ENCODE measurements around the gene C5orf47. TPM values are rescaled to one million over a fixed set of nuclear protein-coding genes. Genes with fewer than 3 reads are reported as not detected.

Gene C5orf47
- total RNA-seq, 1 donor from 2014 or later = not detected

- TF ChIP-seq CTCF (IDR thresholded peaks at IDR 0.05) = no peak
- DNase-seq (ENCODE audit: low spot score) = no peak
- Mint-ChIP-seq H3K27ac (ENCODE audit: unreplicated experiment) (no peak overlapping the region), H3K36me3 (ENCODE audit: low read depth) (peaks cover 1% of the 10 kb centered on the region), H3K9me3 (ENCODE audit: low read depth) (no peaks in the 10 kb centered on the region), H3K4me1 (ENCODE audit: low read depth) (peaks cover 9% of the 10 kb centered on the region), H3K4me3 (ENCODE audit: unreplicated experiment) (no peak overlapping the region), H3K27me3 (ENCODE audit: low read depth) (peaks cover 22% of the 10 kb centered on the region)
Measured at GRCh38 chr5:173974688-173975239, 14.2 kb upstream of the C5orf47 start.

- no peaks in the 10 kb centered on the region for H3K4me1 Mint-ChIP-seq (ENCODE audit: low read depth)
- no peak overlapping the region for H3K27ac Mint-ChIP-seq (ENCODE audit: unreplicated experiment)
- H3K9me3 Mint-ChIP-seq (ENCODE audit: low read depth) = peaks cover 5% of the 10 kb centered on the region
- no peak overlapping the region for H3K4me3 Mint-ChIP-seq (ENCODE audit: unreplicated experiment)
- H3K36me3 Mint-ChIP-seq (ENCODE audit: low read depth) = peaks cover 4% of the 10 kb centered on the region
- H3K27me3 Mint-ChIP-seq (ENCODE audit: low read depth) = peaks cover 40% of the 10 kb centered on the region
- no peak for TF ChIP-seq CTCF (IDR thresholded peaks at IDR 0.05)
- no peak for DNase-seq (ENCODE audit: low spot score)
Measured at GRCh38 chr5:173981185-173981761, 7.7 kb upstream of the C5orf47 start.

- Mint-ChIP-seq H3K4me3 (ENCODE audit: unreplicated experiment) (no peak overlapping the region), H3K27ac (ENCODE audit: unreplicated experiment) (no peak overlapping the region), H3K36me3 (ENCODE audit: low read depth) (peaks cover 2% of the 10 kb centered on the region), H3K27me3 (ENCODE audit: low read depth) (peaks cover 23% of the 10 kb centered on the region), H3K9me3 (ENCODE audit: low read depth) (peaks cover 5% of the 10 kb centered on the region), H3K4me1 (ENCODE audit: low read depth) (no peaks in the 10 kb centered on the region)
- TF ChIP-seq CTCF (IDR thresholded peaks at IDR 0.05) = peak; percentile 69
- no peak for DNase-seq (ENCODE audit: low spot score)
Measured at GRCh38 chr5:173984218-173984617, 4.8 kb upstream of the C5orf47 start.

GRCh38 chr5:173989432-173990082 is 587 bp downstream of the C5orf47 start:
- peaks cover 11% of the 10 kb centered on the region for H3K9me3 Mint-ChIP-seq (ENCODE audit: low read depth)
- no peak for DNase-seq (ENCODE audit: low spot score)
- H3K27me3 Mint-ChIP-seq (ENCODE audit: low read depth) = peaks cover 8% of the 10 kb centered on the region
- H3K4me1 Mint-ChIP-seq (ENCODE audit: low read depth) = no peaks in the 10 kb centered on the region
- no peak overlapping the region for H3K27ac Mint-ChIP-seq (ENCODE audit: unreplicated experiment)
- H3K4me3 Mint-ChIP-seq (ENCODE audit: unreplicated experiment) = no peak overlapping the region
- H3K36me3 Mint-ChIP-seq (ENCODE audit: low read depth) = peaks cover 2% of the 10 kb centered on the region
- TF ChIP-seq CTCF (IDR thresholded peaks at IDR 0.05) = no peak

GRCh38 chr5:173997331-173997730 is 8.4 kb downstream of the C5orf47 start:
- peaks cover 36% of the 10 kb centered on the region for H3K27me3 Mint-ChIP-seq (ENCODE audit: low read depth)
- no peaks in the 10 kb centered on the region for H3K4me1 Mint-ChIP-seq (ENCODE audit: low read depth)
- no peak for TF ChIP-seq CTCF (IDR thresholded peaks at IDR 0.05)
- no peaks in the 10 kb centered on the region for H3K9me3 Mint-ChIP-seq (ENCODE audit: low read depth)
- no peak for DNase-seq (ENCODE audit: low spot score)
- no peaks in the 10 kb centered on the region for H3K36me3 Mint-ChIP-seq (ENCODE audit: low read depth)
- H3K4me3 Mint-ChIP-seq (ENCODE audit: unreplicated experiment) = no peak overlapping the region
- H3K27ac Mint-ChIP-seq (ENCODE audit: unreplicated experiment) = no peak overlapping the region
